GM08714 (cell line): ENCODE measurements around the gene IL18RAP.

Source experiments
- H3K4me3 ChIP-seq: fragments of 200-500 bp; sonication (Bioruptor generic); 2 replicates; pipeline ENCODE4 v1.5.1; 2014; ENCODE audit warnings: mild to moderate bottlenecking, low read length, inconsistent platforms
- ZNF274 ChIP-seq: IDR thresholded peaks from 2 replicates; pipeline ENCODE4 v1.6.1; 2012; ENCODE audit warnings: mild to moderate bottlenecking, low read depth, low read length

Gene IL18RAP, protein sequence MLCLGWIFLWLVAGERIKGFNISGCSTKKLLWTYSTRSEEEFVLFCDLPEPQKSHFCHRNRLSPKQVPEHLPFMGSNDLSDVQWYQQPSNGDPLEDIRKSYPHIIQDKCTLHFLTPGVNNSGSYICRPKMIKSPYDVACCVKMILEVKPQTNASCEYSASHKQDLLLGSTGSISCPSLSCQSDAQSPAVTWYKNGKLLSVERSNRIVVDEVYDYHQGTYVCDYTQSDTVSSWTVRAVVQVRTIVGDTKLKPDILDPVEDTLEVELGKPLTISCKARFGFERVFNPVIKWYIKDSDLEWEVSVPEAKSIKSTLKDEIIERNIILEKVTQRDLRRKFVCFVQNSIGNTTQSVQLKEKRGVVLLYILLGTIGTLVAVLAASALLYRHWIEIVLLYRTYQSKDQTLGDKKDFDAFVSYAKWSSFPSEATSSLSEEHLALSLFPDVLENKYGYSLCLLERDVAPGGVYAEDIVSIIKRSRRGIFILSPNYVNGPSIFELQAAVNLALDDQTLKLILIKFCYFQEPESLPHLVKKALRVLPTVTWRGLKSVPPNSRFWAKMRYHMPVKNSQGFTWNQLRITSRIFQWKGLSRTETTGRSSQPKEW

DNA sequence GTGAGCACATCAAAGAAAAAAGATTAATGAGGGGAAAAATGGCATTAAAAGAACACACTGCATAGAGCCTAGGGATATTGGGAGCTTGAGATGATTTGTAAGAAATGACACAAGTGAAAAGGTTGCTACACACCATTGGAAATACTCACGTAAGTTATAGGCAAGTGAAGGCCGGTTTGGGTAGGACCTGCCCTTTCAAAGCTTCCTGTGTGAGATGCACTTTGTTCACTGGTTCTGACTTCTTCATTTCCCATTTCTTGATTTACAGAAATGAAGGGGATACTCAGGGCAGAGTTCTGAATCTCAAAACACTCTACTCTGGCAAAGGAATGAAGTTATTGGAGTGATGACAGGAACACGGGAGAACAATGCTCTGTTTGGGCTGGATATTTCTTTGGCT, at the start of gene IL18RAP:
Gene IL18RAP, plus strand, starts transcription at position 251 of the 400 bp plus-strand sequence. Its CDS starts 118 bp downstream, at position 369.
- TF ChIP-seq ZNF274: no peak
- no peak within 1 kb of the TSS for H3K4me3 ChIP-seq

- TF ChIP-seq ZNF274: no peak
- no peak overlapping the region for H3K4me3 ChIP-seq
Observed at GRCh38 chr2:102376052-102376591, 46.8 kb upstream of the IL18RAP start.

DNA sequence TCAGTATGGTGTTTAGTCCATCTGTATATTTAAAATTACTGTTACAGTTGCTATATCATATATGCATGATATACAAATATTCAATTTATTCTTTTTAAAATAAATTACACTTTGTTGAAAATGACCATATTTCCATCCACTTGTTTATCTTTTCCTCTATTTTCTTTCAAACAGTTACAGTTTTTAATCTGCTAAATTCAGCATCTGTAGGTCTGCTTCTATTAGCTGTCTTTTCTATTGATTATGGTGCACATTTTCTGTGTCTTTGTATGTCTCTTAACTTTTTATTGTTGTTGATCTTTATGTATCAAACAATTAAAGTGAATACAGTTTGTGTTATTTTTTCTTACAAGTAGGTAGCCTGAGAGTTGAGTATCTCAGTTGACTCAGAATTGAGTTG, 39.2 kb upstream of the IL18RAP start:
- TF ChIP-seq ZNF274: no peak
- no peak overlapping the region for H3K4me3 ChIP-seq

DNA sequence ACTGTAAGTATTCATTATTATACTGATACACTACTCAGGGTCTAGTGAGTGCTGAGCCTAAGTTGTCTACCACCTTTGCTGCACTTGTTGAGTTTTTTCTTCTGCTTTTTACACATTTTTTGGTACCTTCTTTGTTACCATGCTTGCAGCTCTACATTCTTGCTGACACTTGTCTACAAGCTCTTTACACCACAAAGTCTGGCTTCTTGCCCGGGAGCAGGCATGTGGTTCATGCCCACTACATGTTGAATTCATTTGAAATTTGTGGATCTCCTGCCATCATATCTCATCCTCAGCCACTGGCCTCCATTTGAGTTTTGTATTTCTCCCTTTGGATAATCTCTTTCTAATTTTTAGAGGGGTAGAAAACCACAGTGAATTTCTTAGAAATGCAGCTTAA, 37.4 kb upstream of the IL18RAP start:
- TF ChIP-seq ZNF274: no peak
- no peak overlapping the region for H3K4me3 ChIP-seq

DNA sequence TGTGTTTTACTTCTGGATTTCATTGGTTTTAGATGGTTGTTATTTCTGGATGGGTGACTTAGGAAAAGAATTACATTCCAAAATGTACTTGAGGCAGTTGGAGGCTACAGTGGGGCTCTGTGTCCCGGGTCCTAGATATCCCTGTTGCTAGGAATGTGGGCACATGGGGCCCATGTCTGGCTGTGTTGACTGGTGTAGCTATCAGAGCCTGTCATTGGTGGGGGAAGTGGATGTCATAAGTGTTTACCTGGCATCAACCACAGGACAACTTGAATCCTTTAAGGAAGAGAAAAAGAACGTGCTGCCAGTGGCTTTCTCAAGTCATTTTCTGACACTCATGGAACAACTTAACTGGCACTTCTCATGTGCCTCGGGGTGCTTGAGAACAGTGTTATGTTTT, 37.0 kb upstream of the IL18RAP start:
- no peak overlapping the region for H3K4me3 ChIP-seq

GRCh38 chr2:102386867-102387541, 36.0 kb upstream of the IL18RAP start:
- H3K4me3 ChIP-seq: no peak overlapping the region
- TF ChIP-seq ZNF274: no peak

More for the DNA sequence above, 37.0 kb upstream of the IL18RAP start:
- no peak for TF ChIP-seq ZNF274

- no peak for TF ChIP-seq ZNF274
- H3K4me3 ChIP-seq: no peak overlapping the region
Observed at GRCh38 chr2:102387763-102388546, 35.0 kb upstream of the IL18RAP start.

DNA sequence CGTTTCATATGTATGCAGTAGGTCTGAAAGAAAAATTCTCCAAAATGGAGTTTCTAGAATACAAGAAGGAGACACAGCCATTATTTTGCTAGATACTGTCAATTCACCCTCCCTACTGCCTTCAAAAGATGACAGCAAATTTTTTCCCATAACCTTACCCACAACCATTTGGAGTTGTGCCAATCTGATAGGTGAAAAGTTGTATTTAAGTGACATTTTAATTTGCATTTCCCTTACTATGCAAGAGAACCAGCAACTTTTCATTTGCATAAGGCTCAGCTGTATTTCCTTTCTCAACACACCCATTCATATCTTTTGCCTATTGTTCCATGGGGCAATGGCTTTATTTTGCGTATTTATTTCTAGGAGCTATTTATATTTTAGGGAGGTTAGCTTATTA, 31.4 kb upstream of the IL18RAP start:
- no peak for TF ChIP-seq ZNF274
- H3K4me3 ChIP-seq: no peak overlapping the region

DNA sequence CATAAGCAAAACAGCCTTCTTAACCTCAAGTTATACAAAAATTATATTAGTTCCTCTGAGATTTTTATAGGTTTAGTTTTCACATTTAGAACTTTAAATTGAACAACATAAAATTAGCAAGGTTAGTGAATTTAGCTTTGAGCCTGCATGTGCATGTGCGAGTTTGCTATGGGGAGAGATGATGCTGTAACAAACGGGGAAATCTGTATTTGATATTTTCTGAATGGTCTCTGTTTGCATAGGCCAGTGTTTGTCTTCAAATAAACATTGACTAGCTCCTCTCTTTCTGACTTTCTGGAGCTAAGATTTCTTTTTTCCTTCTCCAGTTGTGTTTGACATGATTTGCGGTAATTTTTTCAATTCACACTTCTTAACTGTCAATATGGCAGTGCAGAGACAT, 30.9 kb upstream of the IL18RAP start:
- no peak for TF ChIP-seq ZNF274
- no peak overlapping the region for H3K4me3 ChIP-seq

DNA sequence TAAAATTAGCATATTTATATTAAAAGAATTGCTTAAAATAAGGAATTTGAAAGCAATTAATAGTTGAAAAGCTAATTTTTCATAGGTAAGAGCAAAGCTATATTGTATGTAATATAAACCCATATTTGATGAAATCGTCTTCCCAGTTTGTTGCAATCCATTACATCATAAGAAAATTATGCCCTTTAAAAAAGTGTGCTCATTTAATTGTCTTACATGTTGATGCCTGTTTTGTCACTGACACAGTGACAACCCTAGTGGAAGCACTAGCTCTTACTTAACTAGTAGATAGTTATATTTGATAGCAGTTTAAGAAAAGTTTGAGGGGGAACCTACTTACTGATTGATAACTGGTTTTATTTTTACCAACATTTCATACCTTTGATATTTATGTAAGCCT, 30.0 kb upstream of the IL18RAP start:
- TF ChIP-seq ZNF274: no peak
- no peak overlapping the region for H3K4me3 ChIP-seq

DNA sequence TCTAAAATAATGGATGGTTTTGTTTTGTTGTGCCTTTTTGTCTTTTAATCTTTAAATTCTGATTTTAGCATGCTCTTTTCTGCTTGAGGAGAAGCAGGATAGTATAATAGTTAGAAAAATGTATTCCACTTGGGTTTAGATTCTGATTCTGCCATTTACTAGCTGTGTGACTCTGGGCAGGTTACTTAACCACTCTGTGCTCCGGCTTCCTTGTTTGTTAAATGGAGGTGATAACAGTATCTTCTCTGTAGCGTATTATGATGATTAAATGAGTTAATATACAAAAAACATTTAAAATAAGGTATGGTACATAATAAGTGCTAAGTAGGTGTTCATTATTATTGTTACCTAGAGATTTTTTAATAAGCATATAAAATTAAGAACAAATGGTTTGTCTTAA, 26.9 kb upstream of the IL18RAP start:
- no peak overlapping the region for H3K4me3 ChIP-seq
- no peak for TF ChIP-seq ZNF274

DNA sequence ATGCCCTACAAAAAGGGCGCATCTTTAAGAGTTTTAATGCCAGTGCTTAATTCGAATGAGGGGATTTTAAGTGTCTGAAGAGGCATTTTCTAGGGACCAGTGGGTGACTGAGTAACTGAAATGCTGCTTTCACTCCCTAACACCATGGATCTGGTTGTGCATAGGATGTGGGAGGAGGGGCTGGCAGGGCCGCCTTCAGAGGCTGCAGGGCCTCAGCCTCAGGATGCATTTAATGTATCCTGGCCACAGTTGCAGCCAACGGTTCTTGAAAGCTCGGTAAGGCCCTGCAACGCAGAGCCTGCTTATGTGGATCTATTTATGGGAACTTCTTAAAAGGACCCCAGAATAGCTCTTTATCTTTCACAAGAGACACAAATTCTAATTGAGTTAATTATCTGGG, 25.8 kb upstream of the IL18RAP start:
- no peak for TF ChIP-seq ZNF274
- no peak overlapping the region for H3K4me3 ChIP-seq

- no peak for TF ChIP-seq ZNF274
- no peak overlapping the region for H3K4me3 ChIP-seq
Observed at GRCh38 chr2:102399499-102400141, 23.3 kb upstream of the IL18RAP start.
